ENCODE results near the gene MCRIP2. TPM values are rescaled to one million over a fixed set of nuclear protein-coding genes. Genes with fewer than 3 reads are reported as not detected.
A peak's percentile ranks its signal among the peaks of the same experiment; 100 is the strongest.

Gene MCRIP2
- total RNA-seq, 1 experiment from 2014 or later, result 3.0 TPM

GRCh38 chr16:643050-643368, 1.4 kb downstream of the MCRIP2 start:
- H3K9me3 ChIP-seq (replicated peaks), result peaks cover 4% of the 10 kb centered on the region
- H3K4me1 ChIP-seq (replicated peaks), result peaks cover 15% of the 10 kb centered on the region
- H3K4me3 ChIP-seq, result no peak overlapping the region
- no peak overlapping the region for H3K27ac ChIP-seq
- no peak for DNase-seq (ENCODE audit: low read depth in 1 of 2, low spot score in 2 of 2)
- H3K27me3 ChIP-seq (replicated peaks), result peaks cover 15% of the 10 kb centered on the region
- H3K36me3 ChIP-seq, result no peaks in the 10 kb centered on the region; the same call in 1 of the 2 replicates

GRCh38 chr16:644556-644955, 2.9 kb downstream of the MCRIP2 start:
- H3K9me3 ChIP-seq (replicated peaks), result peaks cover 4% of the 10 kb centered on the region
- H3K27me3 ChIP-seq (replicated peaks), result peaks cover 15% of the 10 kb centered on the region
- H3K4me3 ChIP-seq, result no peak overlapping the region
- H3K36me3 ChIP-seq, result peaks cover 7% of the 10 kb centered on the region; the same call in 1 of the 2 replicates
- peaks cover 29% of the 10 kb centered on the region for H3K4me1 ChIP-seq (replicated peaks)
- no peak overlapping the region for H3K27ac ChIP-seq
- DNase-seq (ENCODE audit: low read depth in 1 of 2, low spot score in 2 of 2), result no peak

- no peak overlapping the region for H3K27ac ChIP-seq
- peaks cover 37% of the 10 kb centered on the region for H3K4me1 ChIP-seq (replicated peaks)
- peaks cover 14% of the 10 kb centered on the region; the same call in 1 of the 2 replicates for H3K36me3 ChIP-seq
- peaks cover 4% of the 10 kb centered on the region for H3K9me3 ChIP-seq (replicated peaks)
- peaks cover 15% of the 10 kb centered on the region for H3K27me3 ChIP-seq (replicated peaks)
- no peak for DNase-seq (ENCODE audit: low read depth in 1 of 2, low spot score in 2 of 2)
- no peak overlapping the region for H3K4me3 ChIP-seq
Measured at GRCh38 chr16:645852-646678, 4.4 kb downstream of the MCRIP2 start.

GRCh38 chr16:646679-647172, 5.1 kb downstream of the MCRIP2 start:
- peaks cover 32% of the 10 kb centered on the region for H3K4me1 ChIP-seq (replicated peaks)
- H3K27me3 ChIP-seq (replicated peaks), result peaks cover 13% of the 10 kb centered on the region
- no peak overlapping the region for H3K4me3 ChIP-seq
- no peak overlapping the region for H3K27ac ChIP-seq
- peaks cover 16% of the 10 kb centered on the region for H3K36me3 ChIP-seq
- H3K9me3 ChIP-seq (replicated peaks), result peaks cover 1% of the 10 kb centered on the region
- DNase-seq (ENCODE audit: low read depth in 1 of 2, low spot score in 2 of 2), result no peak

GRCh38 chr16:647173-647902, 5.7 kb downstream of the MCRIP2 start:
- Histone ChIP-seq H3K4me3 (no peak overlapping the region), H3K27me3 (replicated peaks) (peaks cover 7% of the 10 kb centered on the region), H3K9me3 (replicated peaks) (no peaks in the 10 kb centered on the region), H3K4me1 (replicated peaks) (peaks cover 26% of the 10 kb centered on the region), H3K27ac (no peak overlapping the region), H3K36me3 (peaks cover 22% of the 10 kb centered on the region)
- no peak for DNase-seq (ENCODE audit: low read depth in 1 of 2, low spot score in 2 of 2)

- H3K27ac ChIP-seq, result peak overlapping the region; percentile 75
- peaks cover 4% of the 10 kb centered on the region for H3K27me3 ChIP-seq (replicated peaks)
- DNase-seq (ENCODE audit: low read depth in 1 of 2, low spot score in 2 of 2), result peak in 1 of 2 experiments; percentile 32
- peaks cover 25% of the 10 kb centered on the region for H3K4me1 ChIP-seq (replicated peaks)
- H3K36me3 ChIP-seq, result peaks cover 30% of the 10 kb centered on the region
- H3K9me3 ChIP-seq (replicated peaks), result no peaks in the 10 kb centered on the region
- peak overlapping the region; percentile 81 for H3K4me3 ChIP-seq
Measured at GRCh38 chr16:648071-648780, 6.6 kb downstream of the MCRIP2 start.

GRCh38 chr16:648781-649589, 7.4 kb downstream of the MCRIP2 start, which contains the start of gene WDR90:
TSS of gene WDR90 (plus strand) at chr16:649365. CDS start at chr16:649417, 52 bp downstream.
- peak within 1 kb of the TSS; percentile 81 for H3K4me3 ChIP-seq
- peaks cover 37% of the 10 kb centered on the region for H3K36me3 ChIP-seq
- peaks cover 4% of the 10 kb centered on the region for H3K27me3 ChIP-seq (replicated peaks)
- peaks cover 25% of the 10 kb centered on the region for H3K4me1 ChIP-seq (replicated peaks)
- H3K27ac ChIP-seq, result peak within 1 kb of the TSS; percentile 75
- no peaks in the 10 kb centered on the region for H3K9me3 ChIP-seq (replicated peaks)
- peak; percentile 85 to 92 for DNase-seq (ENCODE audit: low read depth in 1 of 2, low spot score in 2 of 2)

- Histone ChIP-seq H3K36me3 (peaks cover 38% of the 10 kb centered on the region), H3K4me1 (replicated peaks) (peaks cover 25% of the 10 kb centered on the region), H3K27me3 (replicated peaks) (peaks cover 4% of the 10 kb centered on the region), H3K27ac (peak overlapping the region; percentile 75), H3K9me3 (replicated peaks) (no peaks in the 10 kb centered on the region), H3K4me3 (peak overlapping the region; percentile 81)
- DNase-seq (ENCODE audit: low read depth in 1 of 2, low spot score in 2 of 2), result no peak
Measured at GRCh38 chr16:649631-650030, 8.0 kb downstream of the MCRIP2 start.

GRCh38 chr16:651844-652243, 10.2 kb downstream of the MCRIP2 start:
- no peak overlapping the region for H3K4me3 ChIP-seq
- no peaks in the 10 kb centered on the region for H3K9me3 ChIP-seq (replicated peaks)
- H3K27ac ChIP-seq, result no peak overlapping the region
- no peaks in the 10 kb centered on the region for H3K27me3 ChIP-seq (replicated peaks)
- peaks cover 57% of the 10 kb centered on the region for H3K36me3 ChIP-seq
- H3K4me1 ChIP-seq (replicated peaks), result peaks cover 25% of the 10 kb centered on the region
- no peak for DNase-seq (ENCODE audit: low read depth in 1 of 2, low spot score in 2 of 2)

GRCh38 chr16:652454-653305, 11.1 kb downstream of the MCRIP2 start:
- peaks cover 66% of the 10 kb centered on the region for H3K36me3 ChIP-seq
- no peaks in the 10 kb centered on the region for H3K9me3 ChIP-seq (replicated peaks)
- DNase-seq (ENCODE audit: low read depth in 1 of 2, low spot score in 2 of 2), result no peak

GRCh38 chr16:654034-654433, 12.4 kb downstream of the MCRIP2 start:
- Histone ChIP-seq H3K4me1 (replicated peaks) (peaks cover 12% of the 10 kb centered on the region), H3K4me3 (no peak overlapping the region), H3K36me3 (peaks cover 73% of the 10 kb centered on the region), H3K27ac (no peak overlapping the region), H3K27me3 (replicated peaks) (no peaks in the 10 kb centered on the region), H3K9me3 (replicated peaks) (no peaks in the 10 kb centered on the region)
- DNase-seq (ENCODE audit: low read depth in 1 of 2, low spot score in 2 of 2), result no peak

More at GRCh38 chr16:652454-653305, 11.1 kb downstream of the MCRIP2 start:
- H3K4me3 ChIP-seq, result no peak overlapping the region
- H3K27me3 ChIP-seq (replicated peaks), result no peaks in the 10 kb centered on the region
- peaks cover 25% of the 10 kb centered on the region for H3K4me1 ChIP-seq (replicated peaks)
- H3K27ac ChIP-seq, result no peak overlapping the region

GRCh38 chr16:657487-657886, 15.9 kb downstream of the MCRIP2 start:
- Histone ChIP-seq H3K4me3 (no peak overlapping the region), H3K27ac (no peak overlapping the region), H3K4me1 (replicated peaks) (no peaks in the 10 kb centered on the region), H3K36me3 (peaks cover 70% of the 10 kb centered on the region), H3K9me3 (replicated peaks) (no peaks in the 10 kb centered on the region), H3K27me3 (replicated peaks) (no peaks in the 10 kb centered on the region)
- no peak for DNase-seq (ENCODE audit: low read depth in 1 of 2, low spot score in 2 of 2)
